Forelimb muscle (tissue), 1 donor: ENCODE data around the gene MDH1. TPM values are rescaled to one million over a fixed set of nuclear protein-coding genes. Genes with fewer than 3 reads are reported as not detected.
"Not testable (repeated sequence)": the region's sequence is repeated elsewhere in the genome, so short reads cannot be mapped to it uniquely, and the experiment has no call there.

ENCODE experiments used
- DNase-seq: peaks from one replicate; pipeline ENCODE4 v3.0.0-alpha.2; 2013; ENCODE audit warnings: low read depth
- polyA plus RNA-seq: library from polyadenylated mRNA; unstranded; fragments of 120-200 nt; gene quantifications from one replicate; pipeline ENCODE4 v1.2.1, GENCODE V29; 2013; ENCODE audit not compliant: insufficient read length

Gene MDH1
- polyA plus RNA-seq, 1 donor, result 342 TPM

GRCh38 chr2:63589148-63589958, 590 bp downstream of the MDH1 start:
- DNase-seq, result no peak

DNA sequence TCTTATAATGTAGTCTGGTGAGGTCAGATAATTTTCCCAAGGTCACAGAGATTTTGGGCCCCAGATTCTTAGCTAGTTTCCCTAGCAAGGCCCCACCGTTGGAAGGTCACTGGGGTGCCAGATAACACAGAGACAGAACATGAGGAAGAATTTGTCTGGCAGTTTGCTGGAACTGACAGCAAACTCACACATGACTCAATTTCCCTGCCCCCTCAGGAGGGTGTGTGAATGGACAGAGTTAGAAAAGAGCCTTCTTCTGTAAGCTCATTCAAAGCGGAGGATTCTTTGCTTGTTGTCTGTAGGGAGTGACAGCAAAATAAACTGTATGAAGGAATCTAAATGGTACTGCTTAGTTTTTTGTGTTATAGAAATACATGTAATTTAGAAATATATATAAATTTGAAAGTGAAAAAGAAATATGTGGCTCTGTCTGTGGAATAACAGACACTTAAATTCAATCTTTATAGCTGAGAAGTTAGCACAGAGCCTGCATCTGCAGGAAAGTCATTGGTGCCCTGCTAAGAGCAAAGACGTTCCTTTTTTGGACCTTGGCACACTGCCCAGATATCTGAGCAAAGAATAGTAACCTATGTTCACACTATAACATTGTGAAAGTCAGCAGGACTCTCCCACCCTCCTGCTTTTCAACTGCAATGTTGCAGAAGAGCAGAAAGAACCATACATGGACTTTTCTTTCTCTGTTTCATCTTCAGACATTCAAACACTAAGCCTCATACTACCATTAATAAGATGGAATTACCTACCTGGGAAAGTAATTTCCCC, 2.1 kb downstream of the MDH1 start:
- no peak for DNase-seq

- no peak for DNase-seq
Measured at GRCh38 chr2:63591566-63592175, 2.9 kb downstream of the MDH1 start.

- DNase-seq, result no peak
Measured at GRCh38 chr2:63594660-63595059, 5.9 kb downstream of the MDH1 start.

- DNase-seq, result no peak
Measured at GRCh38 chr2:63596401-63596883, 7.7 kb downstream of the MDH1 start.

DNA sequence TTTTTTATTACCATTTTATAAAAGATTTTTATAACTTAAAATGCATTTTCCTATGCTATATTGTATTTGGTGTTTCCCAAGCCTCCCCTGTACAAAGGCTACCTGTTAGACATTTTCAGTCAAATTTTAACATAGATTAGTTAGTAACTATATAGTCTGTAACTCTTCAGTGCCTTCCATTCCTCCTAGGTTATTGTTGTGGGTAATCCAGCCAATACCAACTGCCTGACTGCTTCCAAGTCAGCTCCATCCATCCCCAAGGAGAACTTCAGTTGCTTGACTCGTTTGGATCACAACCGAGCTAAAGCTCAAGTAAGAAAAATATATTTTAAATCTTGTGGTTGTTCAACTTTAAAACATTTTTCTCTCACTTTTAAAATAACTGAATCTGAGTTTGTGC, 10.2 kb downstream of the MDH1 start:
- DNase-seq, result no peak

GRCh38 chr2:63600881-63601460, 12.2 kb downstream of the MDH1 start:
- no peak for DNase-seq

GRCh38 chr2:63604666-63605065, 15.9 kb downstream of the MDH1 start:
- no peak for DNase-seq

GRCh38 chr2:63608865-63609264, 20.1 kb downstream of the MDH1 start:
- not testable (repeated sequence) for DNase-seq

- no peak for DNase-seq
Measured at GRCh38 chr2:63610525-63610924, 21.8 kb downstream of the MDH1 start.

DNA sequence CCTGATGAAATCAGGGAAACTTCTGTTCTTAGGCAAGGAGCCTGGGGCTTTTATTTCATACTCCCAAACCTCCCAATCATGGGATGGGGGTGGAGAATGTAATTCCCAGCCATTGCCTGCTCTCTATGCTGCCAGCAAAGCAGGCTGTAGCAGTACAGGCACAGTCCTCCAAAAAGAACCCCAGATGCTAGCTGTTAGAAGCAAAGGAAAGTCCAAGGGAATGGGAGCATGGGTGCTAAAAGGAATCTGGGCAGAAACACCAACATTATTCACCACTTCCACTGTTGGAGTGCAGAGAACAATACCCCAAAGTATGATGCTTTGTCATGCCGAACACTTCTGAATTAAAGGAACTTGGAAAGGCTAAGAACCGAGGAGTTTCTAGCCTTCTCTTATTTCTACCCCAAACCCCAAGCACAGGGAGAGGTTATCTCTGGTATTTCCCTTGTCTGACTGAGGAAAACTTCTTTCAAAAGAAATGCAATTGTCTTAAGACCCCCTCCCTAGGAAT, 24.7 kb downstream of the MDH1 start:
- DNase-seq, result no peak

DNA sequence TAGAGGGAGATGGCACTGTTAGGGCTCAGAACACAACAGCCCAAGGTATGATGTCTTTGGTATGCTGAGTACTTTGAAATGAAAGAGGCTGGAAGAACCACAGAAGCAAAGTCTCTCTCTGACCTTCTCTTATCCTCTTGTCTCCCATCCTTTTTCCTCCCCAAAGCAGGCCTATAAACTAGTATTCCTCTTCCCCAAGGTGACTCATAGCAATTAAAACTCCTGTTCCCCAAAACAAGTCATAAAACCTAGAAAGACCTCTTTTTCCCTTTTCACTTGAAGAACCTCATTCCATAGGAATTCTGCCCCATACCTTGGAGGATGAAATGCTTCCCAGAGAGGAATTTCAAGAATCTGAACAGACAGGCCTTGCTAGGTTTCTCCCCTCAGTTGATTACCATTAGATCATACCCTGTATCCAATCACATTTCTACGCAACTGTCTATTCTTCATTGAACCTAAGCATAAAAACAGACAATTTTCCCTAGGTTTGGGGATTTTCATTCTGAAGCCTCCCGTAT, 25.7 kb downstream of the MDH1 start:
- no peak for DNase-seq

DNA sequence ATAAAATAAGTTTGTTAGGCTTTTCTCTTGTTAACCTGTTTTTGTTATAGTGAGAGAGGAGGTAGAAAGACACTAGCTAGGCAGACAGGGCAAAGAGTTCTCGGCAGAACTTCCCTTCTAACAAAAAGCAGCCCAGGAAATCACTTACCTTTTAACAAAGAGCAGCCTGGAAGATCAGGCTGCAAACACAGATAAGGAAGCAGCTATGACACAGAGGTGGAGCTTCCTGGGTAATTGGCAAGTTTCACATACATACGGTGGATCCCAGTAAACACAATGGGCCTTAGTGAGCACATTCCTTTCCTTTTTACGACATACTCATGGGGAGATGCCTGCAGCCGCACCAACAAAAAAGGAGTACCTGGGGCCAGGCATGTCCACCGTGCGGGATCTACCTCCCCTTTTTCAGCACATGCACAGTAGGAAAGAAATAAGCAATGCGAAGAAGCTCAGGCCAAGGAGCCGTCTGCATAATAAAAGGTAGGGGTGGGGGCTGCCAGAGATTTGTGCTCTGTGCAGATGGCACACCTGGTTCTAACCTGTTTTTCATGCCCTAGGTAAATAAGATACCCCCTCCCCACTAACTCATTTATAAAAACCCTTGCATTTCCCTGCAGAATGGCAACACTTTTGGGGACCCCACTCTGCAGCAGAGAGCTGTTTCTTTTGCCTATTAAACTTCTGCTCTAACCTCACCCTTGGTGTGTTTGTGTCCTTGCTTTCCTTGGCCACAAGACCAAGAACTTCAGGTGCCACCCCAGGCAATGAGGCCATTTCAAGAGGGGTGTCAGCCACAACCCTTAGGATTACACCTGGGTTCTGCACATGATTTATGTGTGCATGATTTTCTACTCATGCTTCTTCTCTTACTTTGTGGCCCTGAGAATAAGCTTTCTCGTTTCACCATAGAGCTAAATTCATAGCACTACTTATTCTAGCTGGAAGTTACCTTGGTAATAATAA, 26.5 kb downstream of the MDH1 start:
- no peak for DNase-seq

DNA sequence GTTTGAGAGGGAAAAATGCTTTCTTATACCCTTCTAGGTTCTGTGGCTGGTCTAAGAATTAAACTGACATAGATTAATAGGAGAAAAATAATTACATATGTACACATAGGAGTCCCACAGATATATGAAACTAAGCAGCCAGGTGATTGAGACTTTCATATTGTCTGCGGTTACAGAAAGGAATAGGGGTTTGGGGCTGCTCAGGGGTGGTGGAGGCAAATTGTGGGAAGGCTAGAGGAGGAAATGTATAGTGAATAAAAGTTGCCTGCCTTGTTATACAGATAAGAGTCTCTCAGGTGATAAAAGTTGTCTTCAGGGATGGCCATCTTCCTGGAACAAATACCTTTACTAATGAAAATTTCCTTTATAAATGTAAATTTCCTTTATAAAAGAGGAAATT, 28.6 kb downstream of the MDH1 start:
- DNase-seq, result no peak

- no peak for DNase-seq
Measured at GRCh38 chr2:63619328-63619727, 30.6 kb downstream of the MDH1 start.

- DNase-seq, result no peak
Measured at GRCh38 chr2:63622751-63623150, 34.0 kb downstream of the MDH1 start.

GRCh38 chr2:63623763-63624162, 35.0 kb downstream of the MDH1 start:
- DNase-seq, result not testable (repeated sequence)

DNA sequence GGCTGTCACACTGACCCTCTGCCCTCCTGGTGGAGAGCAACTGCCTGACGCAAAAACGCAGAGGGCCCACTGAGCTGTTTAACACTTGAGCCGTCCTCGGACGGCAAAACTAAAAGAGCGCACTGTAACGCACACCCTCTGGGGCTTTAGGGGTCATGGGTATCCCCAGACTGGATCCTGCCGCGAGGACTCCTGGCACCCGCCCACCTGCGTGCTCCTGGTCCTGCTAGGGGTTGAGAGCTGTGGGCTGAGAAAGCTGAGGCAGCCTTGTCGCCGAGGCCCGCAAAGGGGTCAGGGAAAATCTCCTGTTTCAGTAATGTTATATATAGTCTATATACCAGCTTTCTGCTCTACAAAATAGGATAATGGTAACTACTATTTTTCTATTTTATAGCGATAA, 39.1 kb downstream of the MDH1 start:
- DNase-seq, result no peak

DNA sequence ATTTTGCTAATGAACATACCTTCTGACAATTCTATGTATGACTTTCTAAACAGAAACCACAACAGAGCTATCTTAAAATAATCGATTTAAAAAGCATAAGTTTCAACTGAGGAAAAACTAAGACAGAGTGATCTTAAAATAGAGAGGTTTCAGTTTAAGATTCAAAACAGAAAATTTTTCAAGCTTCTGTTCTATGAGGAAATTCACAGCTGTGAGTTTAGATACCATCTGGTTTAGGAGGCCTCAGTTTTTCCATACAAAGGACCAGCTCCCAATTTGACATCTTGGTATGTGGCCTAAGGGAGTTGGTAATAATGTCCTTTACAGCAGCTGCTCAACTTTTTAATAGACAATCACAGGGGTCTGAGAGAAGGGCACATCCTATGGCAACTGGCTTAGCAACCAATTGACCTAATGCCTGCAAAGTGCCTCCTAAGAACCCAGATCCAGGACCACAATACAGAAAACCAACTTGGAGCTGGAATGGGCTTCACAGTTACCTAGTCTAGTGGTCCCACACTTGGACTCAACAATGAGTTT, 39.7 kb downstream of the MDH1 start:
- DNase-seq, result no peak

- DNase-seq, result no peak
Measured at GRCh38 chr2:63631501-63631900, 42.7 kb downstream of the MDH1 start.
